Stomach (tissue), 4 donors: ENCODE measurements around the gene AGBL3.

Experiments
- EP300 ChIP-seq: sonication (generic); formaldehyde crosslinking; IDR thresholded peaks from one replicate; pipeline ENCODE4 v1.6.1; 2017; ENCODE audit warnings: antibody characterized with exemption
- POLR2A ChIP-seq, 4 donors: fragments of 450-650 bp; IDR thresholded peaks; one replicate each; pipeline ENCODE4 v1.6.1; 2016; ENCODE audit warnings: antibody characterized with exemption in 4 of 4, control low read depth in 2 of 4, mild to moderate bottlenecking in 1 of 4, moderate library complexity in 1 of 4
- POLR2AphosphoS5 ChIP-seq, 3 donors: sonication (generic); formaldehyde crosslinking; IDR thresholded peaks; one replicate each; pipeline ENCODE4 v1.6.1; 2016; ENCODE audit warnings: antibody characterized with exemption in 3 of 3
- TF ChIP-seq, protein P1 (sequence below), 7 experiments: fragments of 450-650 bp in 4 of 7; fragments of 200-600 bp in 3 of 7; sonication (generic) in 3 of 7; IDR thresholded peaks; one replicate each; pipeline ENCODE4 v1.5.1; 2016 to 2019; ENCODE audit warnings: antibody characterized with exemption in 7 of 7, control low read depth in 2 of 7, mild to moderate bottlenecking in 1 of 7

DNA sequence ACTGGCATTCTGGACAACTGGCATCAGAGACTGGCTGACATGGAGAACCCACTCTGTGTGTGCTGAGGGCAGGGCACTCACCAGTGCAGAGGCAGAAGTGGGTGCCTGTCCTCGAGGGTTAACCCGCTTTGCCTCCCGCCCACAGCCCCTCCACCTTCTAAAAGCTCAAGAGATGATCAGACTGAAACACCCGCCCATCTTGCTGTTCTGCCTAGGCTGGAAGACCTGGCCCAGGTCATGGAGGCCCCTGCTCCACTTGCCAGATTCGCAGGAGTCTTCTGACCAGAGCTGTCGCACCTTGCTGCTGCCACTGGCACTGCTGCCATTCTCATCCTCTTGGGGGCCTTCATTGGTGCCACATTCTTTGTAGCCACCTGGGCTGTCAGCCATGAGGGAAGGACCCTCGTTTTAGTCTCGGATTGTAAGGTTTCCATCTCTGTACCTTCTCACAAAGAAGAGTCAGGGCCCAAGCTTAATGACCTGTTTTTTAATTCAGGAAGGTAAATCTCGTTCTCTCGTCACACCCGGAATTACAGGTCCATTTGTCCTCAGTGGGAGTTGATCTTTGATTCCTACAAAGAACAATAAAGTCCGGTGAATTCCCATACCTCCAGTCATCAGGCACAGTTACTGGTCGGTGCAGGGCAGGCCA is 182.3 kb downstream of the AGBL3 start:
- TF ChIP-seq POLR2A (IDR thresholded peaks at IDR 0.05) (no peak), POLR2AphosphoS5 (IDR thresholded peaks at IDR 0.05) (no peak), EP300 (no peak)
- TF ChIP-seq, protein P1, sequence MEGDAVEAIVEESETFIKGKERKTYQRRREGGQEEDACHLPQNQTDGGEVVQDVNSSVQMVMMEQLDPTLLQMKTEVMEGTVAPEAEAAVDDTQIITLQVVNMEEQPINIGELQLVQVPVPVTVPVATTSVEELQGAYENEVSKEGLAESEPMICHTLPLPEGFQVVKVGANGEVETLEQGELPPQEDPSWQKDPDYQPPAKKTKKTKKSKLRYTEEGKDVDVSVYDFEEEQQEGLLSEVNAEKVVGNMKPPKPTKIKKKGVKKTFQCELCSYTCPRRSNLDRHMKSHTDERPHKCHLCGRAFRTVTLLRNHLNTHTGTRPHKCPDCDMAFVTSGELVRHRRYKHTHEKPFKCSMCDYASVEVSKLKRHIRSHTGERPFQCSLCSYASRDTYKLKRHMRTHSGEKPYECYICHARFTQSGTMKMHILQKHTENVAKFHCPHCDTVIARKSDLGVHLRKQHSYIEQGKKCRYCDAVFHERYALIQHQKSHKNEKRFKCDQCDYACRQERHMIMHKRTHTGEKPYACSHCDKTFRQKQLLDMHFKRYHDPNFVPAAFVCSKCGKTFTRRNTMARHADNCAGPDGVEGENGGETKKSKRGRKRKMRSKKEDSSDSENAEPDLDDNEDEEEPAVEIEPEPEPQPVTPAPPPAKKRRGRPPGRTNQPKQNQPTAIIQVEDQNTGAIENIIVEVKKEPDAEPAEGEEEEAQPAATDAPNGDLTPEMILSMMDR (IDR thresholded peaks at IDR 0.05): no peak
